IPS DF 6.9 (cell line): ENCODE results near the gene FIGN.

Experiments used
- DNase-seq: peaks from one replicate; pipeline ENCODE4 v3.0.0-alpha.2; 2013; ENCODE audit warnings: low read depth, low spot score
- H3K27ac ChIP-seq: one replicate; pipeline ENCODE4 v1.5.1; 2013; ENCODE audit warnings: low read length, control low read depth
- H3K27me3 ChIP-seq: 2 replicates; pipeline ENCODE4 v1.6.1; 2013; ENCODE audit warnings: mild to moderate bottlenecking, low read length; ENCODE audit not compliant: control insufficient read depth, insufficient read depth
- H3K36me3 ChIP-seq: 2 replicates; pipeline ENCODE4 v1.6.1; 2013; ENCODE audit warnings: low read length; ENCODE audit not compliant: control insufficient read depth, insufficient read depth
- H3K4me1 ChIP-seq: 2 replicates; pipeline ENCODE4 v1.6.1; 2013; ENCODE audit warnings: low read length; ENCODE audit not compliant: control insufficient read depth, insufficient read depth
- H3K4me3 ChIP-seq: 2 replicates; pipeline ENCODE4 v1.5.1; 2013; ENCODE audit warnings: mild to moderate bottlenecking, low read length
- H3K9me3 ChIP-seq: 2 replicates; pipeline ENCODE4 v1.6.1; 2013; ENCODE audit warnings: low read length, inconsistent platforms; ENCODE audit not compliant: control insufficient read depth, insufficient read depth
- WGBS: extraction: QIAGEN DNeasy Blood & Tissue Kit; methylation state at CpG from one replicate; pipeline ENCODE4 v1.1.7; 2013; ENCODE audit warnings: mixed read lengths, missing lambda C conversion rate; ENCODE audit not compliant: insufficient read length, insufficient coverage; 5-methylcytosine and 5-hydroxymethylcytosine counted together

Gene FIGN

GRCh38 chr2:163692611-163693482, 43.0 kb downstream of the FIGN start:
- H3K4me1 ChIP-seq = peaks cover 6% of the 10 kb centered on the region; the same call in 1 of the 2 replicates
- H3K4me3 ChIP-seq = no peak overlapping the region
- DNase-seq = no peak
- no CpG with 5 or more reads among the region's 7 CpGs for WGBS
- H3K27ac ChIP-seq = no peak overlapping the region
- H3K27me3 ChIP-seq = no peaks in the 10 kb centered on the region
- no peaks in the 10 kb centered on the region for H3K9me3 ChIP-seq
- H3K36me3 ChIP-seq = no peaks in the 10 kb centered on the region

- Histone ChIP-seq H3K9me3 (no peaks in the 10 kb centered on the region), H3K27ac (no peak overlapping the region), H3K27me3 (no peaks in the 10 kb centered on the region), H3K4me1 (peaks cover 6% of the 10 kb centered on the region; the same call in 1 of the 2 replicates), H3K4me3 (no peak overlapping the region), H3K36me3 (no peaks in the 10 kb centered on the region)
- no peak for DNase-seq
Observed at GRCh38 chr2:163692081-163692480, 43.7 kb downstream of the FIGN start.

GRCh38 chr2:163690896-163691295, 44.9 kb downstream of the FIGN start:
- Histone ChIP-seq H3K4me1 (peaks cover 6% of the 10 kb centered on the region; the same call in 1 of the 2 replicates), H3K27ac (no peak overlapping the region), H3K9me3 (no peaks in the 10 kb centered on the region), H3K27me3 (no peaks in the 10 kb centered on the region), H3K36me3 (no peaks in the 10 kb centered on the region), H3K4me3 (no peak overlapping the region)
- DNase-seq = no peak
- WGBS = no CpG with 5 or more reads among the region's 2 CpGs

DNA sequence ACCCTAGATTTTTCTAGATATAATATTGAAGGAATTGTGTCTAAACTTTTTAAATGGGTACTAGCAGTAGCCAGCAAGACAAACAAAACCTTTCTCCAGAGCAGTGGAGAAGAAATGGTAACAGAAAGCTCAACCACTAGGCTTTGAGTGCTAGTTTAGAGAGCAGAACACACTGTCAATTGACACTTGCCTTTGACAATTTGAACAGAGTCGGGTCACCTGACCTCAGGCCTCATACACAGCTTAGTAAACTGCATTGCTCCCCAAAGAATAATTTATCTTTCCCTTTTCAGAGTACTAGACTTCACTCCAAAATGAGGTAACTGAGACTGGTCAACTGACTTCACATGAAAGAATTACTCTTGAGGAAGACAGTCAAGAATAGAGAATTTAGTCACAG, 48.6 kb downstream of the FIGN start:
- Histone ChIP-seq H3K36me3 (no peaks in the 10 kb centered on the region), H3K27ac (no peak overlapping the region), H3K27me3 (no peaks in the 10 kb centered on the region), H3K4me3 (no peak overlapping the region), H3K4me1 (no peaks in the 10 kb centered on the region), H3K9me3 (no peaks in the 10 kb centered on the region)
- no CpG with 5 or more reads among the region's 1 CpG for WGBS
- DNase-seq = no peak

- Histone ChIP-seq H3K9me3 (no peaks in the 10 kb centered on the region), H3K36me3 (no peaks in the 10 kb centered on the region), H3K4me3 (no peak overlapping the region), H3K4me1 (no peaks in the 10 kb centered on the region), H3K27ac (no peak overlapping the region), H3K27me3 (no peaks in the 10 kb centered on the region)
- WGBS = no CpG with 5 or more reads among the region's 4 CpGs
- no peak for DNase-seq
Observed at GRCh38 chr2:163686289-163686688, 49.5 kb downstream of the FIGN start.

DNA sequence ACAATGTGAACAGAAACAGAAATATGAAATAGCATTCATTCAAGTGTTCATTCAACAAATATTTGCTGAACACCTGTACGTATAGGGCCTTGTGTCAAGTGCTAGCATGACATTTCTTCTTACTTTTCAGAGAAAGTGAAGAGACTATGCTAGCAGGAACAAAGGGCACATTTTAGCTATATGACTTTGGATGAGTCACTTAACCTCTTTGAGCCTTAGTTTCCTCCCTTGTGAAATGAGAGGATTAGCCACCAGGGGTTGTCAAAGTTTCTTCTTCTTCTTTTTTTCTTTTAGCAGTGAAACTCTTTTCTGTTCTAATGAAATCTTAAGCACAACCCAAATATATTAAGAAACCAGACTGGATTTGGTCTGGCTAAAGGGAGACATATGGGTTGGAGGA, 53.1 kb downstream of the FIGN start:
- no peaks in the 10 kb centered on the region for H3K27me3 ChIP-seq
- no peaks in the 10 kb centered on the region for H3K4me1 ChIP-seq
- H3K4me3 ChIP-seq = no peak overlapping the region
- no peaks in the 10 kb centered on the region for H3K9me3 ChIP-seq
- DNase-seq = no peak
- no CpG with 5 or more reads among the region's 1 CpG for whole genome bisulfite sequencing
- no peak overlapping the region for H3K27ac ChIP-seq
- H3K36me3 ChIP-seq = no peaks in the 10 kb centered on the region

DNA sequence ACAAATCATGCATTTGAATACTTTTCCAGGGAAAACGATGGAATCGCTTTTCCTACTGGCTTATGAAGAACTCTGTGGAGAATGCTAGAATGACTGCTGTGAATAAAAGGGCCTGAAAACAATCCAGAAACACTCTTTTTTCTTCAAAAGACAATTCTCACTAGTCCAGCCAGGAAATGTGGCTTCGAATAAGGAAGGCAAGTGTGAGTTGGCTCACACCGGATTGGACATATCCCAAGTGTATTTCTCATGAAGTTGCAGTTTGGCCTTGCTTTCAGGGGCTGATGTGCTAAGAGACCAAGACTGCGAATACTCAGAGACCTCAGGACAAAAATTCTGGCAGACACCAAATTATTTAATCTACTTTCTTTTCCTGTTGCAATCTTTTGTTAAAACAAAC, 54.1 kb downstream of the FIGN start:
- no peaks in the 10 kb centered on the region for H3K27me3 ChIP-seq
- no peaks in the 10 kb centered on the region for H3K4me1 ChIP-seq
- no peak overlapping the region for H3K4me3 ChIP-seq
- no peaks in the 10 kb centered on the region for H3K36me3 ChIP-seq
- no peaks in the 10 kb centered on the region for H3K9me3 ChIP-seq
- DNase-seq = no peak
- WGBS = no CpG with 5 or more reads among the region's 5 CpGs
- H3K27ac ChIP-seq = no peak overlapping the region

DNA sequence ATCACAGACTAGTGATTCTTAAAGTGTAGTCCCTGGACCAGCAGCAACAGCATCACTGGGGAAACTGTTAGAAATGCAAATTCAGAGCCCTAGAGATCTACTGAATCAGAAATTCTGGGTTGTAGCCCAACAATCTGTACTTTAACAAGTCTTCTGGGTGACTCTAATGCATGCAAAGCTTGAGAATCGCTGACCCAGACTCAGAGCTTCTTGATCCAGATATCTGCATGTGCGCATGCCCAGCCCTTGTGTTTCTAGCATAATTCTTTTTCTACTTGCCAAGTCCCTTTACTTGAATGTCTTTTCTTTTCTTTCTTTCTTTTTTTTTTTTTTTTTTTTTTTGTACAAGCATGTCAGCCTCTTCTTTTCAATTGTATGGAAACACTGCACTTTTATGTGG, 60.4 kb downstream of the FIGN start:
- H3K4me1 ChIP-seq = no peaks in the 10 kb centered on the region
- H3K27me3 ChIP-seq = no peaks in the 10 kb centered on the region
- H3K9me3 ChIP-seq = no peaks in the 10 kb centered on the region
- no peak overlapping the region for H3K4me3 ChIP-seq
- no peaks in the 10 kb centered on the region for H3K36me3 ChIP-seq
- no peak overlapping the region for H3K27ac ChIP-seq
- WGBS = no CpG with 5 or more reads among the region's 2 CpGs
- DNase-seq = no peak

GRCh38 chr2:163673522-163673921, 62.3 kb downstream of the FIGN start:
- H3K4me1 ChIP-seq = no peaks in the 10 kb centered on the region
- no peak overlapping the region for H3K27ac ChIP-seq
- no peaks in the 10 kb centered on the region for H3K27me3 ChIP-seq
- WGBS = no CpG with 5 or more reads among the region's 2 CpGs
- no peaks in the 10 kb centered on the region for H3K36me3 ChIP-seq
- no peaks in the 10 kb centered on the region for H3K9me3 ChIP-seq
- DNase-seq = no peak
- no peak overlapping the region for H3K4me3 ChIP-seq

- H3K27ac ChIP-seq = no peak overlapping the region
- no peak overlapping the region for H3K4me3 ChIP-seq
- no peaks in the 10 kb centered on the region for H3K9me3 ChIP-seq
- WGBS = no CpG with 5 or more reads among the region's 3 CpGs
- H3K36me3 ChIP-seq = no peaks in the 10 kb centered on the region
- H3K4me1 ChIP-seq = no peaks in the 10 kb centered on the region
- no peak for DNase-seq
- H3K27me3 ChIP-seq = no peaks in the 10 kb centered on the region
Observed at GRCh38 chr2:163670929-163671328, 64.9 kb downstream of the FIGN start.

DNA sequence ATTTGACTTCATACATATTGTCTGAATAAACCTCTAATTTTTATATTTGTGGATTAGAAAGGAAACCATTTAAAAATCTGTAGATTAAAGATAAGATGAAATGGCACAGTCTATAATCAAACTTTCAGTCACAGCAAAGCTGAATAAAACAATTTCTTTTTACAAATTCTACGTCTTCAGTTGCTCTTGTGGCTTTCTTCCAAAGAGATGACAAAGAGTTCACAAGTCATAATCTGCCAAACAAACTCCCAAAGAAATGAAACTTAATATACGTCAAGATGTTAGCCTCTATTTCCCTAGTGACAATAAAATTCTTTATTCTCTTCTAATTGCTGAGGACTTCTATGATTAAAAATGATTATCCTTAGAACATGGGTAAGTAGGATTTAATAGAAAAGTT, 66.3 kb downstream of the FIGN start:
- Histone ChIP-seq H3K9me3 (no peaks in the 10 kb centered on the region), H3K36me3 (no peaks in the 10 kb centered on the region), H3K27ac (no peak overlapping the region), H3K27me3 (no peaks in the 10 kb centered on the region), H3K4me1 (no peaks in the 10 kb centered on the region), H3K4me3 (no peak overlapping the region)
- no CpG with 5 or more reads among the region's 2 CpGs for WGBS
- DNase-seq = no peak
